T47D (cell line): ENCODE data around the gene PHYHIPL.

ENCODE experiments used
- DNase-seq, 2 experiments: peaks; one replicate each; pipeline versions ENCODE4 v3.0.0 to v3.0.0-alpha.2; 2011 to 2012; ENCODE audit warnings: low read depth in 1 of 2, low spot score in 1 of 2
- JUND ChIP-seq: IDR thresholded peaks from 2 replicates; pipeline ENCODE4 v1.6.1; 2012; ENCODE audit warnings: low read depth
- in situ Hi-C: cut with HindIII; loops from 2 replicates; pipeline ENCODE4 v1.10.0; 2016; ENCODE audit warnings: low sequenced_read_pairs, low pct_unique_long_range_greater_than_20kb

The PHYHIPL gene

DNA sequence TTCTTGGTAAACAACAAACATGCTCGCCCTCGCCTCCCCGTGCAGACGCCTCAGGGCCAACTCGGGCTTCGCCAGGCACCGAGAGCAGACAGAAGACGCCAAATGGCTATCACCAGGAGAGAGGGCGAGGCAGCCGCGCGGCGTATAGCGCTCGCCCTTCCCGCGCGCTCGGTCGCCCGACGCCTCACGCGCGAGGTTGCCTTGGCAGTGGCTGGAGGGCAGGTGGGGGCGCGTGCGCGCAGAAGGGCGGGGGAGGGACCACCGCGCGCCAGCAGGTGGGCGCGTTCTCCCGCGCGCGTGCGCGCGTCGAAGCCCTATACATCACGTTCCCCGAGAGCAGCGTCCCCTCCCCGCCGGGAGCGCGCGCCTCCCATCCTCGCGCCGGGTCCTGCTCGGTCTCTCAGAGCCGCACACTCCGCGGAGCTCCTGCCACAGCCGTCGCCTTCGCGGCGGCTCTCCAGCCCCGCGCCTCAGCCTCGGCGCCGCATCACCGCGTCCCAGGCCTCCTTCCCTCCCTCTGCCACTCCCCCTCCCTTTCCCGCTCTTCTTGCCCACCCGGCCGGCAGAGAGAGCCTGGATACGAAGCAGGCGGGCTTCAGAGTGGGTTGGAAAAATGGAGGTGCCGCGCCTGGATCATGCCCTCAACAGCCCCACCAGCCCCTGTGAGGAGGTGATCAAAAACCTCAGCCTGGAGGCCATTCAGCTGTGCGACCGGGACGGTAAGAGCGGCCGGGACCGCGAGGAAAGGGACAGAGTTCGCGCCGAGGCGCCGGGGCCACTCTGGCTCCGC lies at the start of gene PHYHIPL:
PHYHIPL (plus strand) TSS at position 403 of the 790 bp plus-strand sequence; CDS start at position 614, 211 bp downstream.
- no peak for TF ChIP-seq JUND
- DNase-seq, result no peak
- in situ Hi-C loops, result no loop called here

DNA sequence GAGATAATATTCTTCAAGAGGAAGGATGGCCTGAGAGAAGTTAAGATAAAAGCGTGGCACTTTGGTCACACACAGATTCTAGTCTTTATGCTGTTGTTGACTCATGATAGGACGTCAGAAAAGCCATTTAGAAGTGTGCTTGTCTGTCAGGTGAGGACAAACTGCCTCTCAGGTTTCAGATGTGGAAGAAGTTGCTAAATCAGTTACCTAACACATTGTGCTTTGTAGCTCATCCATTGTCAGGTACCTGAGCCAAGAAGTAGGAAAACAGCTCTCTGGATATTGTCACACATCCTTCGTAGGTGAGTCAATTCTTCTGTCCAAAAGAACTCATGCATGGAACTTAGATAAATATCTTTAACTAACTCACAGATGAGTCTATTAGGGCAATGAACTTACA lies 49.5 kb upstream of the PHYHIPL start:
- in situ Hi-C loops, result no loop called here
- TF ChIP-seq JUND, result no peak
- DNase-seq, result no peak

DNA sequence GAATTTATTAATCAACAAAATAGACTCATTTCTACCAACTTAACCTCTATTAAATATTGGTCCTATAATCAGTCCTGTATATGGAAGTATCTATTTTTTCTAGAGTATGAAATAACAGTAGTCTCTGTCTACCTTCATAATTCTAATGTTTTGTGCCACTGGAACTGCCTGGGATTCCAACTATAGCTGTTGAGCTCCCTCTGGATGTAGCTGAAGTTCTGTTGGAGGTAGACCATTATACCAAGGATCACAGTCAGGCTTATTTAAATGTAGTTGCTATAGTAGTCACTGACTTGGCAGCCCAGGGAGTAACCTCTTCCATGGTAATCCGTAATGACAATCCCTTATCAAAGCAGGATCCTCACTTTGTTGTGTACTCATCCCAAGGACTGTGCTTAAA lies 48.5 kb upstream of the PHYHIPL start:
- TF ChIP-seq JUND, result no peak

DNA sequence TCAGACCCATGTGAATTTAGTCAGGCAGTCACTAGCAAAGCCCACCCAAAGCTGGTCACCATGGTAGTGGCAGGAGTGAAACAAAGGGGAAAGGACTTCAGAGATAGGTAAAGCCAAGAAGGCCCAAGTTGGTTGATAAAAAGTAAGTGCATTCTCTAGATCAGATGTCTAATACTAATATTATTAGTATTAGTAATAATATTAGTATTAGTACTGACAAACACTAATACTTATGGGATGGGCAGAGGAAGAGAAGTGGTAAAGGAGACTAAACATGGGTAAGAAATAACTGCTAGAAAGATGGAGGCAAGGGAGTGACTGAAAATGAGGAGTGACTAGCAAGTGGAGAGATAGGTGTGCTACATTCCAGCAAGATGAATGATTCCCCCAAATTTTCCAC lies 46.6 kb upstream of the PHYHIPL start:
- TF ChIP-seq JUND, result no peak
- in situ Hi-C loops, result no loop called here
- no peak for DNase-seq

More for the DNA sequence above, 48.5 kb upstream of the PHYHIPL start:
- in situ Hi-C loops, result no loop called here
- no peak for DNase-seq

DNA sequence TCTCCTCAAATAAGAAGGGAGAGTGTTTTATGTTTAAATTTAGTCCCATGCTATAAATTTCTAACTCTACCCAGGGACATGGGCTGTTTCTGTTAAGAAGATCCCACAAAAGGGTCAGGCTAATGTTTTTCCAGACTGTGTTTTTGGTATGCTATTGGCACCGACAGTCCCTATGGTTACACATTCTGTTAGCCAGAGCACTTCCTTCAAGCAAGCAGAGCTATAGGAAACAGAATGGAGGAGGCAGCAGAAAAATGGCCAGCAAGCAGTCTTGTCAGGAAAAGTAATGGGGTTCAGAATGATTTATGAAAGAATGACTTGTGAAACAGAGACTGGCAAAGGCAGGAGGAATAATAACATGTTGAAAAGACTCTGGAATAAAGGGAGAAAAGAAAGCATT lies 44.8 kb upstream of the PHYHIPL start:
- no peak for TF ChIP-seq JUND
- DNase-seq, result no peak
- in situ Hi-C loops, result no loop called here

DNA sequence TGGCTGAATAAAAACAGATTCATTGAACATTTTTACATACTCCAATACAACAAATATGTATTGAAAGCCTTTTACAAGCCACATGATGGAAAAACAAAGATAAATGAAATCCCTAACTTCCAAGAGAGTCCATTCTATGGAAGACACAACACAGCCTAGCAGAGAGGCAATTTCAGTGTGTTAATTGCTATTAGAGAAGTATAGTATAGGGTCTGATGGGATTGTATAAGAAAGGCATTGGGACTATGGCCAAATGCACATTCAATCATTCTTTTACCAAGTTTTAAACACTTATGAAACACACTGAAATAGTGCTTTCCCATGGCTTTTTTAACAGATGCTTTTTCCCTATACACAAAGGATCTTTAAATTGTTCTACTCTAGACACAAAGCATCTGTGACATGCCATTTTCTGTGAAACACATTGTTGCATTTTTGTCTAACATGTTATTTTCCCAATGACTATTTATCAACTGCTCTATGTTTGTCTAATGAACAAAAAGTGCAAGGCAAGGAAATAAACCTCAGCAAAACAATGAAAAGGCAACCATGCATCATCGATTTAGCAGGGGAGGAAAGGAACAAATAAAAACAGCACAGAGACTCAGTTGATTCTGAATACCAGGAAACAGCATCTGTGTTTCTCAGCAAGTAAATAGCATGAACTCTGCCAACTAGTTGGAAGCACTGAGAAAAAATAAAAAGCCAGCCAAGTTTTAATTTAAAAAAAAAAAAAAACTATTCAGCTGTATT lies 42.4 kb upstream of the PHYHIPL start:
- DNase-seq, result no peak
- TF ChIP-seq JUND, result no peak
- in situ Hi-C loops, result no loop called here

DNA sequence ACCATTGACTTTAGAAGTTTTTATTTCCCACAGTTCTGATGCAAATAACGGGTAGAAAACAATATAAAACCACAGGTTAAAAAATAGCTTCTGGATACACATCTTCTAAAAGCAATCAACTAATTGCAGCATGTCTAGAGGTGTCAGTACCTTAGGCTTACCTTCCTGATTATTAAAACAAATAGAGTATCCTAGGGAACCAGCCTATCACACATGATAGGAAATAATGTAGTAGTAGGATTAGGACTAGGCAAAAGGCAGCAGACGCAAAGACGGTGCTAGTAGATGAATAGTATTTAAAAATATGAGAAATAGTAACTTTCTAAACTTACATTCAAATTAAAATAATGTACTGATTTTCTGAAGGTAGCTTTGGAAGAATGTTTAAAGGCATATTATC lies 41.7 kb upstream of the PHYHIPL start:
- in situ Hi-C loops, result no loop called here
- DNase-seq, result no peak
- no peak for TF ChIP-seq JUND

DNA sequence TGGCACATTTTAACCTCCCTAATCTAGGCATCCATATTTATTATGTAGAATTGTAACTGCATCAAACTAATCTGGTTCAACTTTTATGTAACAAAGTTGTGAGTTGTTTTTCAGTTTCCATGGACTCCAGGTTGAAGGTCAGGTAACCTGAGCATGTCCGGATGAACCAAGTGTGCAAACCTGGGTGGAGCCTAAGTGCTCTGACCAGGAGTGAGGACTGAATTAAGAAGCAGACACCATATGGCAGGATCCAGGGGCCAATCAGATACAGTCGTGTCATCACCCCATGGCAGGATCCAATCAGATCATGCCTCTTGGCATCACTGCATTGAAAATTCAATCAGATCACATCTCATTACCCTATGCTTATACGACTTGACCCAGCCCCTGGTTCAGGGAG lies 41.2 kb upstream of the PHYHIPL start:
- TF ChIP-seq JUND, result no peak
- peak in 1 of 2 experiments; percentile 5 for DNase-seq
- in situ Hi-C loops, result no loop called here

DNA sequence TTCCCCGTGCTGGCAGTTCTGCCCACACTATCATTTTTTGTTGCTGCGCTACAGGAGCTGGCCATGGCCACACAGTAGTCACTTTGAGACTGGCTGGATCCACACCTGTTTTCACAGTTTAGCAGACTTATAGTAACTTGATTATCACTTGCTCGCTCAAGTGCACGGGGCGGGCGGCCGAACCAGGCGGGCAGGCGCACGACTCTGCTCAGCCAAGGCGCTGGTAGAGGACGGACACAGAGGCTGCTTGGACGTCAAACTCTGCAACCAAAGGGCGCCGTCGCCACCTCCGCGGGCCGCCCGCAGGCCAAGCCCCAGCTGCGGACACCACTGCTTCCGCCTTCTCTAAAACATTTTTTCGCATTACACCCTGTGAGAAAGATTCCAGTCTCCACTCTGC lies 38.4 kb upstream of the PHYHIPL start:
- no peak for DNase-seq
- no peak for TF ChIP-seq JUND
- in situ Hi-C loops, result no loop called here

DNA sequence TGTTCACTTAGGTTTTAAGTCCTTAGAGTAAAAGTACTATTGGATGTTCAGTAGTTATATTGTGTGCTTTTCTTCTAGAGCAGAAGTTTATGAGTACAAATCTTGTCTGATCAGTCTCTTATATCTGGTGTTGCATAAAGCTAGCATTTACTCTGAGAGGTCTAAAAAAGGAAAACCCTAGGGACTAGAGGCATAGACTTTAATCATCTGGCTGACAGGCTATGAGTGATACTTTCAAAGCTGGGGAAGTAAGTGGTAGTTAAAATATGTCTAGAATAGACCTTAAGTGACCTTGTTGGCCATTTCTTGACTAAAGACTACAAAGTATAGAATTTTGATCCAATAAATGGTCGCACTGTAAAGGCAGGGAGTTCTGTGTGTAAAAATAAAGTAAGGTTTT lies 32.9 kb upstream of the PHYHIPL start:
- no peak for DNase-seq

DNA sequence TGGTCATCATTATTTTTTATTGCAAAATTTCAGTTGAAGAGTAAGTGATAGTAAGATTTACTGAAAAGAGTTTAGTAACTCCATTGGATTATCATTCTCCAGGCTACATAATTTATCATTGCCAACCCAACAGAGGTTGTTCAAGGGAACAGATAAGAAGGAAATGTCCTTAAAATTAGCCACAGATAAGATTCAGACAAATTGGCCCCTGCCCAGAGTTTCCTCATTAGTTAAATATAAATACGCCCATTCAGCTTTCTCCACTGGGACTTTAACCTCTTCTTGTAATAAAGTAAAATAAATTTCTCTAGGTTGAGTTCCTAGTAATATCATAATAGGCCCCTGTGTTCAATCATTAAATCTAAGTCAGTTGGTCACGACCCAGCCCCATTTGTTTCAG lies 27.7 kb upstream of the PHYHIPL start:
- DNase-seq, result no peak
- in situ Hi-C loops, result no loop called here
- no peak for TF ChIP-seq JUND

More for the DNA sequence above, 32.9 kb upstream of the PHYHIPL start:
- no peak for TF ChIP-seq JUND
- in situ Hi-C loops, result no loop called here

DNA sequence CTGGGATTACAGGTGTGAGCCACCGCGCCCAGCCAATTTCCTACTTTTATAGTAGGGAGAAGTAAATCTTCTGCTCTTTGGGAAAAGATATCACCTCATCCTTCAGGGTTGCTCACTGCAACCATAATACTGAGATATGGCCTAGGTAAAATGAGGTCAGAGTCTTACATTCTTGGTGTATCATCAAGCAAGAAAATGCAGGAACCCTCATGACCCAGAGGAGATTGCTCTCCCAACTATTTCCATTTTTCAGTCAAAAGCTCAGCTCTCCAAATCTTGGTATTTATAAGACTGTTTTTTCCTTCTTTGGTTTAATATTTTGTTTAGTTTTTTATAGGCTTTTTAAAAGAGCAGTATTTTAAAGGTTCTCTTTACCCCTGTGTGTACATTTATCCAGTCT lies 20.9 kb upstream of the PHYHIPL start:
- no peak for DNase-seq
- no peak for TF ChIP-seq JUND
- in situ Hi-C loops, result no loop called here

DNA sequence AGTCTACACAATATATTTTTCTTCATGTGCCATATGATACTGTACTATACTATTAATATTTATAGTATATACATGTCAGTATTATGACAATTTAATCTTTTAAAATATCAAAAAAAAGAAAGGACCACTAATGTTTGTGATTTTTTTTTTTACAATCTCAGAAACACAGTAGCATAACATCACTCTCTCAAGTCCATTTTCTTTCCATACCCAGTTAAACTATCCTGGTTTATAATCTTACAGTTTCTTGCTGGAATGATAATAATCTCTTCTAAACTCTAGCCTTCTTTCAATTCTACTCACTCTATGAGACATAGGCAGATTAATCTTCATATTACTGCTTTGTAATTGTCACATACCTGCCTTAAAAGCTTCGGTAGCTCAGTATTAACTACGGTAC lies 8.9 kb upstream of the PHYHIPL start:
- no peak for TF ChIP-seq JUND
- no peak for DNase-seq
- in situ Hi-C loops, result no loop called here

DNA sequence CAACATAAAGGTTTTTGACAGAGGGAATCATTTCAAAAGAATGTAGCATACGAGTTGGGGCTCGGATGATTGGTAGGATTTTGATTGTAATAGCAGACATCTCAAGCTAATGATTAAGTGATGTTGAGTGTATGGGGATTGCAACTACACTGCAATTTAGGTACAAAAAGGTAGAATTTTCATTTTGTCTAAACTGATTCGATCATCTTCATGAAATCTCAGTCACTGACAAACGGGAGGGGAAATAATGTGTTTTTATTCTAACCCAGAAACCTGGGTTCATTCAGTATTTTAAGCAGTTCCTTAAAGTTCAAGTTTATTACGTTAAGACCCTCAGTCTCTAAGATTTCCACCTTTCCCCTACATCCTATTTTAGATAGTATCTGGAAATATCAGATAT lies 3.9 kb upstream of the PHYHIPL start:
- in situ Hi-C loops, result no loop called here
- no peak for DNase-seq
- TF ChIP-seq JUND, result no peak
